HG02840 (cell line): ENCODE data around the gene OTOG.

Experiments used
- ATAC-seq: cut with Tn5 transposase; IDR thresholded peaks from one replicate; pipeline ENCODE4 v1.9.1; 2021; ENCODE audit warnings: mild to moderate bottlenecking, moderate library complexity, moderate number of reproducible peaks; ENCODE audit not compliant: unreplicated experiment, low FRiP score

OTOG gene

DNA sequence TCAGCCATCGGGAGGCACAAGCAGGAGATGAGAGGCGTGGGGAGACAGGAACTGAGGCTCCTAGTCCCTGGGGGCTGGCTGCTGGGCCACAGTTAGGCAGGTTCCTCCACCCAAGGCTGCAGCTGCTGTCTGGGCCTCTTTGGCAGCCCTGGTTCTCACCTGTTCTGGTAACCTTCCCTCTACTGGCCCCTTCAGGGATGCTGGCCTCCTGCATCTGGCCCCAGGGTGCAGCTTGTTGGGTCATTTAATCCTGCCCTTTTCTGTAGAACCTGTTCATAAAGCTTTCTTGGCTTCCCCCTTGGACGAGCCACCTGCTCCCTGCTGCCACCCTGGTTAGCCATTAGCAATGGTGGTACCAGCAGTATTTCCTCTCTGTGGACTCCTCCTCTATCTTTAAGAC, 8.3 kb upstream of the OTOG start:
- no peak for ATAC-seq

DNA sequence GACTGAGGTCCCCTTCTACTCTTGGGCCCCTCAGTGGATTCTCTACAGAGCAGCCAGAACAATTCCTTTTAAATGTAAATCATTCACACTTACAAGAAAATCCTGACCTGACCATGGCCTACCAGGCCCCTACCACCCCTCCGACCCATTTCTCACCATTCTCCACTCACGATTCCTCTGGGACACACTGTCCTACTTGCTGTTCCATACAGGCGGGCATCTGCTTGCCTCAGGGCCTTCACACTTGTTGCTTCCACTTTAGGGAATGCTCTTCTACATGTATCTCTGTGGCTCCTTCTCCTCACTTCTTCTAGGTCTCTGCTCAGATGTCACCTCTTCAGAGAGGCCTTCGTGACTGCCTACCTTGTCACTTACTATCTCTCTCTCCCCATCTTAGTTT, 6.3 kb upstream of the OTOG start:
- no peak for ATAC-seq

DNA sequence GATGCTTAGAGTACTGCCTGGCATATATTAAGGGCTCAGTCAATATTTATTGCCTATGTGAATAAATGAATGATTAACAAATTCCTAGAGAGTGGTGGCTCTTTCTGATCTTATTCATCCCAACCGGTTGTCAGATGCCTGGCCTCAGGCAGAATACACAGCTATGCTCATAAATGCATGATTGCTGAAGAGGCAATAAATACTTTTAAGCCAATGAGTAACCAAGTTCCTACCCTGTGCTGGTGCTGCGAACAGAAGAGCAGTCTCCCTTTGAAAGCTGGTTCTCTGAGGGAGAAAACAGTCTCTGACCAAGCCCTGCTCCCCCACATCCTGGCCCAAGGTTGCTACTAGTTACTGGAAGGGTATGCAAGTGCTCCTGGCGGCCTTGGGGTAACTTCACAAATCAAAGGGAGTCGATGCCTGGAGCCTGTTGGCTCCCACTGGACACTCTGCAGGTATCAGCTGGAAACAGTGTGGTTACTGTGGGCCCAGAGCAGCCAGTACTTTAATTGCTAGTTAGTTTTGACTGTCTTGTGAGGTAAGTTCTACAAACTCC, 5.7 kb upstream of the OTOG start:
- ATAC-seq = no peak

DNA sequence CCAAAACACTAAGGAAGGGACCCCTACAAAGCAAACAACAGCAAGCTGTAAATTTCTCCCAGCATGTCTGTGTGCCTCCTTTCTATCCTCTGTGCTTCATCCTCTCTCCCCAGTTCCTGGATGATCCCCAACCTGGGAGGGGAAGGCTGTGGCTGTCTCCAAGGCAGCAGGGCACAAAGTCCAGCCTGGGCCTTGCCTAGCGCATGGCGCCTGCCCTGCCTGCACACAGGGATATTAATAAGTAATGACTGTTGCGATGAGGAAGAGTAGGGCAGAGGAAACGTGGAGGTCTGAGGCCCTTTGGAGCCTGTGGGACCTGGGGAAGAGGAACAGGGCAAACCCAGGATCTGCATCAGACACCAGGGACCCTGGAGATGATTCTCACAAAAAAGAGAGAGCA, 4.8 kb upstream of the OTOG start:
- no peak for ATAC-seq

DNA sequence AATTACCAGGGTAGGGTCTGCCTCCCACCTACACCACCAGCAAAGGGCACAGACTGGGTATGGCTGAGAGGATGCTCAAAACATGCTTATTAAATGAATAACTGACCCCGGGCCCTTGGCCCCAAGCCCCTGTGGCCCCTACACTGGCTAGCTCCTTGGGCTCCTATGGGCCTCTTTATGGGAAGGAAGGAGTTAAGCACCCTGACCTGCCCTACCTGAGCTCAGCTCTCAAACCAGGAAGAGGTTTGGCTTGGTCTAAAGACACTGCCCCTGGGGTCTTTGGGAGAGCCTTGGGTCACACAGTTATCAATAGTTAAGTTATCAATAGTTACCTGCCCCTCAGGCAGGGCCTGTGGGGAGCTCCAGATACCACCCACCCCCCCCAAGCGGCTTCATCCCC, 4.0 kb upstream of the OTOG start:
- ATAC-seq = no peak

DNA sequence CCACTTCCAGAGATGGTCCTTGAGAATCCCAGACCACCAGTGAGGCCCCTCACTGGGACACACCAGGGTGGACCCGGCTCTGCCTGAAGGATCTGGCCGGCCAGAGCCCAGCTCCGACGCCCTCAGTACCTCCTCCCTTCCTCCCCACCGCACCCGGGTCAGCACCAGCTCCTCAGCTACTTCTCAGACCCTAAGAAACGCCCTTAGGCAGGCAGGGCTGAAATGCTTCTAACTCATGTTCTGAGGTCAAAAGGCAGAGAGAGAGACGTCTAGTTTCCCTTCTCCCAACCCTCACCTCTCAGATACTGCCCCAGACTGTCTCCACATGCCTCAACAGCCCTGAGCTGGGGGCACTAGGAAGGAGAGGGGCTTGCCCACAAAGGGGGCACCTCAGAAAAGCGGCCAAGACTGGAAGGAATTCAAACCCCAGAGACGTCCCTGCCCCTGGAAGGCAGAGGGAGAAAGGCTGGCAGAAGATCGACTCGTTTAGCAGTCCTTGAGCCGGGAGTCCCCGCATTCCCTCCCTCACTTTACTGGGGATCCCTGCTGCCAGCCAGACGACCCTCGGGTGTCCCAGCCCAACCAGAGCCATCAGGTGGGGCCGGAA, 3.4 kb upstream of the OTOG start:
- ATAC-seq = no peak

DNA sequence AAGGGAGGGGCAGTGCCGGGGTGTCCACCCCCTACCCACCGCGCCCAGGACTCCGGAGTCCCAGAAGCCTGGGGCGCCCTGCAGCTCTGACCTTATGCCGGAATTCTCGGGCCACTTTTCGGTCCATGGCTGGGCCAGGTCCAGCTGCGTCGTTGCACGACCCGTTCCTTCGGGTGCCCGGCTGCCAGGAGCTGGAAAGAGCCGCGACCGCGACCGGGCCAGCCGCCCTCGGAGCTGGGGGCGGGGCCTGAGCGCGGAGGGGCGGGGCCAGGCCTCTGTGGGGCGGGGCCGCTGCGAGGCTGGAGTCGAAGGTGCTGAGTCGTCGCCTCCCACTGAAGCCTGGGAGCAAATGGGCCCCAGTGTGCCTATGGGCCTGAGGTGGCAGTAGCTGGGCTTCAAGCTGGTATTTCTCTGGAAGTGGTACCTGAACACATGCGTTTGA, 2.9 kb upstream of the OTOG start, which contains the start of gene USH1C:
USH1C (minus strand) TSS at position 236 of the 442 bp plus-strand sequence; CDS start at position 127, 109 bp downstream.
- no peak for ATAC-seq

DNA sequence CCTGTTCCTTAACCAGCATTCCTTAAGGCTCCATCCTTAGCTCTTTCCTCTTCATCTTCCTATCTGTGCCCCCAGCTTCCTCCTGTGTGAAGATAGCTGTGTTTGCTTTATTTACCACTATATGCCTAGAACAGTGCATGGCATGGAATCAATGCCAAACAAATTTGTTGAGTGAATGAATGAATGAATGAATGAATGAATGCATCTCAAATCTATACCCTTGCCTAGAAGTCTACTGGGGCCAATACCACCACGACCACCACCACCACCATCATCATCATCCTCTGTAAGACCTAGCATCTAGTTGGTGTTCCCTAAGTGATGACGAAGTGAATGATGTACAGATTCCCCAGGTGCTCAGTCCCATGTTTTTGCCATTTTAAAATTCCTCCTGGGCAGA, 819 bp upstream of the OTOG start:
- ATAC-seq = no peak

DNA sequence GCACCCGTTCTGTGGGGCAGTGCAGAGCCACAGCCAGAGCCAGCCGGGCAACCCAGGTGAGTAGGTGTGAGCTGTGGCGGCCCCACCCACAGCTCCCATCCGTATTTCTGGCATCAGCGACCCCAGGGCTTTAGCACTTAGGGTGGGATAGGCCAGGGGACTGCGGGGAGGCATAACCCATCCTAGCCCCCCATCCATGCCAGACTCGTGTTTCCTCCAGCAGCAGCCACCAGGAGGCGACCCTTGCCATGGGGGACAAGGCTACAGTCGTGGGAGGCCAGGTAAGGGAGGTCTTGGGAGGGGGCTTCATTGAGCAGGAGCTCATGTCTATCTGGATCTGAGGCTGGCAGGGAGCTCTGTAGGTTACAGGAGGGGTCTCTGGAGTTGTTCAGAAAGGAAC, 873 bp downstream of the OTOG start:
- ATAC-seq = no peak

DNA sequence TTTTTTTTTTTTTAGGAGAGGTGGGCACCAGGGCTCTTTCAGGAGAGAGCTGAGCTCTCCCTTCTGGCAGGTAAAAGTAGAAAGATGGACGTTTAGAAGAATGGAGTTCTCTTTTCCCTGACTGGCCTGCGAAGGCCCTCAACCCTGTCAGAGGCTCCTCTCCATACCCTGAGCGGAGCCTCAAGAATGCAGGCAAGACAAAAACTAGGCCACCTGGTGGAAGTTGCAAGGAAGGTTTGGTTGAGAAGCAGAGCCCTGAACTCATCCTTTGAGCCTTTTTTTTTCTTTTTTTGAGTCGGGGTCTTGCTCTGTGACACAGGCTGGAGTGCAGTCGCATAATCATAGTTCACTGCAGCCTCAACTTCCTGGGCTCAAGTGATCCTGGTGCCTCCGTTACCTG, 1.4 kb downstream of the OTOG start:
- ATAC-seq = no peak

DNA sequence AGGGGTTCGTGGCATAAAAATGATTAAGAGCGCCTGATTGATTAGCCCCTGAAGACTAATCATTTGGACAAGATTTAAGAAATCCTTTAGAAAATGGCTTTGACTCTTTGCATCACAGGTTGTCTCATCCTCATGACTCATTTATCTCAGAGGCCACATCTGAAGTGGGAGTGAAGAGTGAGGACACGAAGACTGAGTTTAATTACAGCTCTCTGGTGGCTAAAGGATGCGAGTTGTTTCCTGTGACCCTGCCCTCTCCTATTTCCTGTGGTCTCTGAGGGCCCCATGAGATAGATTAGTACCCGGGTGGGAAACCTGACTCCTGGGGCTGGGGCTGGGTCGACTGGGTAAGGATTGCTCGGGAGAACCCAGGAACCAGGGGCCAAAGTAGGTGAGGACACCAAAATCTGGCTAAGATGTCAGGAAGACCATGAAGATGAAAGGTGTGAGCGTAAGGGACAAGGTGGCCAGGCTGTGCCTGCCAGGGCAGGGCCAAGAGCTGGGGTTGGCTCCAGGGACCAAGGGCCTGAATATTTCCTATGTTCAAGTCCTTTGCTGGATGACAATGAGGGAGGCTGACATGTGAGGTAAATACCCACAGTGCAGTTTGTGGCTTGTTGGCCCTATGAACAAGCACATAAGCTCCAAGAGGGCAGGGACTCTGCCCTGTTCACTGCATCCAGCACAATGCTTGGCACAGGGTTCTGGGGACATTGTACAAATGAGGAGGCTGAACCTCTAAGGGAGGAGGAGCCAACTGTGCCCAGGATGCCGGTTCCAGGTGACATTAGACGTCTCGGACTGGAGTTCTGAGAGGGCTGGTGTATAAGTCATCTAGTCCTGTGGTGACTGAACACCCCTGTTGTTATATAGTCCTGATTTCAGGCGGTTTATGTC, 3.6 kb downstream of the OTOG start:
- ATAC-seq = no peak

DNA sequence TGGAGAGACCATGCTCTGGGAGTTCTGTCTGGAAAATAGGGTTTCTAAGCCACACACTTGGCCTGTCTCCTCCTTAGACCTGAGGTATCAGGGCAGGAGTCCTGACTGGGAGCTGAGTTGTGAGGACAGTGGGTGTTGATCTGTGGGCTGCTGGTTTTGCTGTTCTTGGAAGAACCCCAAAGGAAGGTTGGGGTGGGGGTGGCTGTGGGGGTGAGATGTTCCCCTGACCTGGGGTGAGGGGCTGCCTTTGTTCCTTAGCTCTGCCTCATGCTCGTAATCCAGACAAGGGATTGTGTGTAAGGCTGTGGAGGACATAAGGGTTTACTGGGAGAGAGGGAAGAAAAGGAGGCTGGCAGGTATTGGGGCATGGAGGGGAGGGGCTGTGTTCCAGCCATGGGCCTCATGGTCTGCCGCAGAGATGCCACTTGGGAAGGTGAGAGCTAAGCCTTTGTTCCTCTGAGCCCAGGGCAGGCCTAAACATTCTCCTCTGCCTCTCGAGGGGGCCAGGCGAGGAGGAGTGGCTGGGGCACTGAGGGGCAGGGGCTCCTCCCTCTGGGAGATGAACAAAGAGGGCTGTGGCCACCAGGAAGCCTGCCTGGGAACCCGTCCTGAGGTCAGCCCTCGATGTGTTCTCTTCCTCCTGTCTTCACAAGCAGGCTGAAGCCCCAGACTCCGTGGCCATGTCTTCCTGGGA, 4.4 kb downstream of the OTOG start:
- no peak for ATAC-seq

DNA sequence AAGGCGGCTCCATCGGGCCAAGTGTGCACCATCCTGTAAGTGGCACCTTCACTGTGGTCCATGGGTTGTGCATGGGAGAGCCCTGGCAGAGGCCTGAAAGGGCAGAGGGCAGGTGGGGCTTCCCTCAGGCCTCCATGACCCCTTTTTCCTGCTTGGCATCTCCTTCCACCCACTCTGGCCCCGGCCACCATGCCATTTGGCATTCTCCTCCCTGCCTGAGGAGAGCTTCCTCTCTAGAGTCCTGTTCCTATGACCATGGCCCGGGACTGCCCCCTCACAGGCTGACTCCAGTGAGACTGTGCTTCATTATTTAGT, 4.9 kb downstream of the OTOG start:
- no peak for ATAC-seq

DNA sequence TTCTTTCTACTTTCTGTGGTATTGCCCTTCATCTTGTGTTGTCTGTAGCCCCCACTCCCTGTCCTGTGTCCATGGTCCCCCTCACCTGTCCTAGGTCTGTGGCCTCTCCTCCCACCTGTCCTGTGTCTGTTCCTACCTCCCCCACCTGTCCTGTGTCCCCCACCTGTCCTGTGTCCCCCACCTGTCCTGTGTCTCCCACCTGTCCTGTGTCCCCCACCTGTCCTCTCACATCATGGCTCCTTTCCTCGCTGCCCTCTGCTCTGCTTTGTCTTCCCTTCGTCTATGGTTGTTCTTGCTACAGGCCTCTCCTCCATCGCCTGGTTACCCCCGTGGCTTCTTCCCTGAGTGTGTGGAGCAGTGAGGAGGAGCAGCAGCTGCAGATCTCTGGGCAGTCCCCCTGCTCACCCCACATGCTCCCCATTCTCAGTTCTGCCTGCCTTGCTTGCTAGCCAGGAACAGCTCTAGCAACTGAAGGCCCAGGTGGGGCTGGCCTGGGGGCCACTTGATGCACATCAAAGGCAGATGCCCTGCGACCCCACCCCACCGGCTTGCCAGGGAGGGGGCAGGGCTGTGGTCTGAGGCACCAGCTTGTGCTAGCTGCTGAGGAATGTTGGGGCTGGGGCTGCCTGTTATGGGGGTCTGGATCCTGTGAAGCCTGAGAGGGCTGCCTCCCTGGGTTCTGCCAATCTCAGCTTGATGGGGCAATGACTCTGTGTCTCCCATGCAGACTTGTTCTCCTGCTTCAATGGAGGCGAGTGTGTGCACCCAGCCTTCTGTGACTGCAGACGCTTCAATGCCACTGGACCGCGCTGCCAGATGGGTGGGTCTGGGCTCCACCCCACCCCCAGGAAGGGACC, 5.6 kb downstream of the OTOG start:
- no peak for ATAC-seq

DNA sequence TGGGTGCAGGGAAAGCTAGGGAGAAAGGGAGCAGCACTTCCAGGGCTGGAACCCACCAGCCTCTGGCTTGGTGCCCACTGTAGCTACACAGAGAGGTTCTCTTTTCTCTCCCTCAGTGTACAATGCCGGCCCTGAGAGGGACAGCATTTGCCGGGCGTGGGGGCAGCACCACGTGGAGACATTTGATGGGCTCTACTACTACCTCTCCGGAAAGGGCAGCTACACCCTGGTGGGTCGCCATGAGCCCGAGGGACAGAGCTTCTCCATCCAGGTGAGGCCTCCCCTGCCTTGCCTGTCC, 6.1 kb downstream of the OTOG start:
- no peak for ATAC-seq

DNA sequence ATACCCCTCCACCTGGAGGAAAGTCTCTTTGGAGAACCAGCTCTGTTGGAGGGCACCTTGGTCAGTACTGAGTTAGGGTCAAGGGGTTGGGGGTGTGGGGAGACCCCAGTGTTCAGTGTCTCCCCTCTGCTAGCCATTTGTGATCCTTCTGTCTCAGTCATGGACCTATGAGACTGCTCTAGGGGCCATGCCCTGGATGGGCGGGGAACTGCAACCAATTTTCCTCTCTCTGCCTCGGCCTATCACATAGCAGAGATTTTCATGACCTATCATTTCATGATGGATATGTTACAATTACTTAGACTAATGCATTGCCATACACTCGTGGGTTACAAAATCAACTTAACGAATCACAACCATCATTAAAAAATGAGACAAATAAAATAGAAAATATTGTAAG, 7.4 kb downstream of the OTOG start:
- no peak for ATAC-seq

DNA sequence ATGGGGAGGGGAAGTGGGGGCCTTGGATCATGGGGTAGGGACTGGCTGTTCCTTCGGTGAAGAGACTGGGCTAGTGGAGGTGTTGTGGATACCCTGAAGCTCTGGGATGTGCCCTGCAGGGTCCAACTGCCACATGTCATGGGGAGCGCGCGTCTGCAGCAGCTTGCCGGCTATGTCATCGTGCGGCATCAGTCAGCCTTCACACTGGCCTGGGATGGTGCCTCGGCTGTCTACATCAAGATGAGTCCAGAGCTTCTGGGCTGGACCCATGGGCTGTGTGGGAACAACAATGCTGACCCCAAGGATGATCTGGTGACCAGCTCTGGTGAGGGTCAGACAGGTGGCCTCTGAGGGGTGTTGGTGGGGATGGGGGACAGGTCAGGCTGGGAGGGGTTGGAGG, 9.9 kb downstream of the OTOG start:
- no peak for ATAC-seq

DNA sequence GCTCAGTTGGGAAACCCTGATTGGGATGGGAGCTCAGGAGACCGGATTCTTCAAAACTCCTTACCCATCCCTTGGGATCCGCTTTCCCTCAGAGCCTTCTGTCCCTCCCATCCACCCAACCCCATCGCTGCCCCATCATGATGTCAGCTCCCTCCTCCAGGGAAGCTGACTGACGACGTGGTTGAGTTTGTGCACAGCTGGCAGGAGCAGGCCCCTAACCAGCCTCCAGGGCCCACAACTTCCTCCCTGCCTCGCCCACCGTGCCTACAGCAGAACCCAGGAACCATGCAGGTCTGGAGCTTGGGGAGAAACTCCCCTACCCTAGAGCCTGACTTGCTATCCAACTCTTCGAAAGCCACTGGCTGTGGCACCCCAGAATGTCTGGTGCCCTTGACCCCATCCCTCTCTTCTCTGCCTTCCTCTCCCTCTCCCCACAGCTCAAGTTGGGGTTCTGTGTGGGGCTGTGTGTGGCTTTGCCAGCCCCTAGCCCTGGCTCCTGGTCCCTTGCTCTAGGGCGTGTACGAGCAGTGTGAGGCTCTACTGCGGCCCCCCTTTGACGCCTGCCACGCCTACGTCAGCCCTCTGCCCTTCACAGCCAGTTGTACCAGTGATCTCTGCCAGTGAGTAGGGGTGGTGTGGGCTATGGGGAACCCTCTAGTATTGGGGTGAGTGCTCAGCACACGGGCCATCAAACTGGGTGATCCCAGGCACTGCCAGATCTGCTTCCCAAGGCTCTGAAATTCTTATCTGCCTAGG, 11.1 kb downstream of the OTOG start:
- no peak for ATAC-seq

DNA sequence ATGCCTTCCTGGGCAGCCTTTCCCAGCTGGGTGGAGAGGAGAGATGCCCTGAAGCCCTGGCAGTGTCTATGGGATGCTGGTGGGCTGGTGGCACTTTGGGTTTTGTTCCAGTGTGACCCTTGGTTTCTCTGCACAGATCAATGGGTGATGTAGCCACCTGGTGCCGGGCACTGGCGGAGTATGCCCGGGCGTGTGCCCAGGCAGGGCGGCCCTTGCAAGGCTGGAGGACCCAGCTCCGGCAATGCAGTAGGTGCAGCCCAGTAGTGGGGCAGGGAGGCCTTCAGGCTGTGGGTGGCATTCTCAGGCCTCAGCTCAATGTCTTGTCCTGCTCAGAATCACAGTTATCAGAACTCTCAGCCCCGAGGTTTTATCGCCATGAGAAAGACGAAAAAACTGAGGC, 11.9 kb downstream of the OTOG start:
- ATAC-seq = no peak
